ENCODE data around the gene UPK3B. TPM values are rescaled to one million over a fixed set of nuclear protein-coding genes. Genes with fewer than 3 reads are reported as not detected.
"Not testable (repeated sequence)": the region's sequence is repeated elsewhere in the genome, so short reads cannot be mapped to it uniquely, and the experiment has no call there.

UPK3B gene
- 9.6 TPM for total RNA-seq

DNA sequence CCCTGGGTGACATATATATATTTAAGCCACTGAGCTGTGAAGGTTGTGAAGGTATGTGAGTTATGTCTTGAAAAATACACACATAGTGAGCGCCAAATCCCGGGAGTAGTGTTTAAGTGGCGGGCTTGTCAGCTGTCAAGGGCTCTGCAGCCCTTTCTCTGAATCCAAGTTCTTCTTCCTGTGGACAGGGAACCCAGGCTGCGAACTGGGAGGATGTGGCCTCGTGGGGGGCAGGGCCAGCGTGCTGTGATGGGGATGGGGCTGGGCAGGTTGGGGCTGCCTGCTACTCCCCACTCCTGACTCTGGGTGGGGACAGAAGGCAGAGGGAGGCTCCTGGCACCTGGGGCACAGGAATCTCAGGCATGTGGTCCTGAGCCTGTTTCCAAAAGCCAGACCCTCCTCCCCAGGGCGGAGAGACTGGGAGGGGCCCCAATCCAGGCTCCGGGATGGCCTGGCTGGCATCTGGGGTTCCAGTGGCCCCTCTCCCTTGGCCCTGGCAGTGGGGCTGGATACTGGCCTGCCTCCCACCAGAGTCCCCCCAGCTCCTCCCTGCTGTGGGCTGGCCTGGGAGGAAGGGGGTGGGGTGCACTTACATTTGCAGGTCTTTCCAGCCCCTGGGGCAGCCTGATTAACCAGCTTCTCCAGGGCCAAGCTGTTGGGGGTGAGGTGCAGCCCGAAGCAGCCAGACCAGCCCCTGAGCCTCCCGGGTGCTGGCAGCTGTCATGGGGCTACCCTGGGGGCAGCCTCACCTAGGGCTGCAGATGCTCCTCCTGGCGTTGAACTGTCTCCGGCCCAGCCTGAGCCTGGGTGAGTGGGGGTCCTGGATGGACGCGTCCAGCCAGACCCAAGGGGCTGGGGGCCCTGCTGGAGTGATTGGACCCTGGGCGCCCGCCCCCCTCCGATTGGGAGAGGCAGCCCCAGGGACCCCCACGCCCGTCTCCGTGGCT, at the start of gene UPK3B:
Gene UPK3B (plus strand): TSS at position 622 of the 947 bp plus-strand sequence. CDS start 101 bp downstream, at position 723.
- ATAC-seq: peak; percentile 40

DNA sequence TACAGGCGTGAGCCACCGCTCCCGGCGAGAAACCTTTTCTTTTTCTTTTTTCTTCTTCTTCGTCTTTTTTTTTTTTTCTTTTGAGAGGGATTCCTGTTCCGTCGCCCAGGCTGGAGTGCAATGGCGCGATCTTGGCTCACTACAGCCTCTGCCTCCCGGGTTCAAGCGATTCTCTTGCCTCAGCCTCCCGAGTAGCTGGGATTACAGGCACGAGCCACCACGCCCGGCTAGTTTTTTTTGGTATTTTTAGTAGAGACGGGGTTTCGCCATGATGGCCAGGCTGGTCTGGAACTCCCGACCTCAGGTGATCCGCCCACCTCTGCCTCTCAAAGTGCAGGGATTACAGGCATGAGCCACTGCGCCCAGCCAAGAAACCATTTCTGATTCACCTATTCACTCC, 49.6 kb upstream of the UPK3B start:
- ATAC-seq: not testable (repeated sequence)

DNA sequence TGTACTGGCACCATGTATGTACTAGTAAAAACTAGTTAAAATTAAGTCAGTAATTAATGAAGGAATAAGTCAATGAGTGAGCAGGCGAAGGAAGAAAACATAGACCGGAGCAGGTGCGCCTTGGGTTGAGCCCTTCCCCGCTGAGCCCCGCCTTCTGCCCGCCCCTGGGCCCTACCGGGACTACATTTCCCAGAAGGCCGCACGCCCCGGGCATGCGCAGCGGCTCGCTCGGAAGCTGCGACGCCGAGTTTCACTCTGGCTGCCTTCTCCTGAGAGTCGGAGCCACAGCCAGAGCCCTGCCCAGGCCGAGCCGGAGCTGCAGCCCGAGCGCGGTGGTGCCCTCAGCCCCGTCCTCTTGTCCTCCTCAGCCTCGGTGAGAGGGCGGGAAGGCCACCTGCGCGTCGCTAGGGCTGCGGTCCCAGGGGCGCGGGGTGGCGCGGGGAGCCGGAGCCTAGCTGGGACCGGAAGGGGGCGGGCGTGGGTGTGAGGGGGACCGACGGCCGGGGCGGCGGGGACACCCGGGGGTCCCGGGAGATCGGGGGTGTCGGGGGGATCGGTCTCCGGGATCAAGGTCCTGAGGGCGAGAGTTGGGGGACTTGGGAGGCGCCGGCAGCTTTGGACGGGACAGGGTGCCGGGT, 48.8 kb upstream of the UPK3B start, which contains the start of gene DTX2:
Gene DTX2 (plus strand): TSS at position 246 of the 638 bp plus-strand sequence. CDS start 18,801 bp downstream, outside the sequence.
- ATAC-seq: peak; percentile 90

GRCh38 chr7:76462271-76462882, 48.0 kb upstream of the UPK3B start:
- peak; percentile 10 for ATAC-seq

DNA sequence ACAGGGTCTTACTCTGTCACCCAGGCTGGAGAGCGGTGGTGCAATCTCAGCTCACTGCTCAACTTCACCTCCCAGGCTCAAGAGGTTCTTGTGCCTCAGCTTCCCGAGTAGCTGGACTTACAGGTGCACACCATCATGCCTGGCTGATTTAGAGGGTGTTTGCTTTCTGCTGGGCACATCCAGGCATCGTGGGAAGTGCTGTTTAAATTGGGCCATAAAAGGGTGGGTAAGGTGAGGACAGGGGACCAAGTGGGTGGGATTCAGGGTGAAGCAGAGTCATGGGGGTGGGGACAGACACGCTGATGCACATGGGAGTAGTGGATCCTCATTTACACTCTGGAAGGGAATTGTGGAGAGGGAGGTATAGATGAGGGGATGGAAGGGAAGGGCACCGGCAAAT, 45.4 kb upstream of the UPK3B start:
- not testable (repeated sequence) for ATAC-seq

GRCh38 chr7:76465950-76466349, 44.4 kb upstream of the UPK3B start:
- not testable (repeated sequence) for ATAC-seq

DNA sequence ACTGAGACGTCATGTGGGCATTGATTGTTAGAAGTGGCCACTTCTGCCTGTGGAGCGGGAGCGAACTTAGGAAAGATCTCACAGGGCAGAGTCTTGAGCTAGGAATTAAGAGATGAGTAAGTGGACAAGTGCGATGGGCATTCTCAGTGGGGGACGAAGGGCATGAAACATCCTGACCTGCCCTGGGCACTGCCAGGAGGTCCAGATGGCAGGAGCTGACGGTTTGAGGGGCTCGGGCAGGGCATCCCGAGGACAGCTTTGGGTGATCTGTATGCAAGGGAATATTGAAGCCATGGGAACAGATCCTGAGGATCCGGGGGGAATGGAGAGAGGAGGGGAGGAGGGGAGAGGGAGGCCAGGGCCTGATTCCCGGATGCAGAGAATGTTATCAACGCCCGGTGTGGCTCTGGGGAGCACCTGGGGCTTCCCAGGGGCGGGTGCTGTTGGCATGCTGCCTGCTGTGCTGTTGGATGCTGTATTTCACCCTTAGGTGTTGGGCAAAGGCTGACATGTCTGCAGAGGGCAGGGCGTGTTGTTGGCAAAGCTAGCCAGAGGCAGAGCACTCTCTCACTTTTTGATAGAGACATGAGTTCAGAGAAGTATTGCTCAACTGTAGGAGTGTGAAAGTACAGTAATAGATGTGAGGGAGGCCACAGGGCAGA, 42.5 kb upstream of the UPK3B start:
- ATAC-seq: peak; percentile 94

DNA sequence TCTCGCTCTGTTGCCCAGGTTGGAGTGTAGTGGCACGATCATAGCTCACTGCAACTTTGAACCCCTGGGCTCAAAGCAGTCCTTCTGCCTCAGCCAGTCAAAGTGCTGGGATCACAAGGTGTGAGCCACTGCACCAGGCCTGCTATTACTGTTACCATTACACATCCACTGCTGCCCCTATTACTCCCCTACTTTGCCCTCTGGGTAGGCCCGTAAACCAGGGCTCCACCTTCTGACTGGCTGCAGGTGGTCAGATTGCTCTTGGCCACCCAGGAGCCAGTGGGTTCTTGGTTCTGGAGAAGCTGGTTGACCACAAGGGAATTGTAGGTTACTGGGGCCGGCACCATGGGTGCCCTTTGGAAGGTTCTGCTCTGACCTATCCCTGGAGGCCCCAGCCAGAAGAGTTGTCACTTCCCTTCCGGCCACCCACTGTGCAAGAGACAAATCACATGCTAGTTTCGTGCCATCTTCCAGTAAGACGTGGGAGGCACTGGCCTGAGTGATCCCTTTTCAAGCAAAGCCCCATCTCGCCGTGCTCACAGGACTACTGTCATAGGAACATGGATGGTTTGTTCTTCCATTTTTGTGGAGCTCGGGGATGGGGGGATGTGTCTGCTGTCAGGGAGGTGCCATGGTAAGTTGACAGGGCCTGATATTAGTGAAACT, 38.7 kb upstream of the UPK3B start:
- ATAC-seq: not testable (repeated sequence)

- ATAC-seq: not testable (repeated sequence)
These were observed 37.3 kb upstream of the UPK3B start for GRCh38 chr7:76473097-76473496.

DNA sequence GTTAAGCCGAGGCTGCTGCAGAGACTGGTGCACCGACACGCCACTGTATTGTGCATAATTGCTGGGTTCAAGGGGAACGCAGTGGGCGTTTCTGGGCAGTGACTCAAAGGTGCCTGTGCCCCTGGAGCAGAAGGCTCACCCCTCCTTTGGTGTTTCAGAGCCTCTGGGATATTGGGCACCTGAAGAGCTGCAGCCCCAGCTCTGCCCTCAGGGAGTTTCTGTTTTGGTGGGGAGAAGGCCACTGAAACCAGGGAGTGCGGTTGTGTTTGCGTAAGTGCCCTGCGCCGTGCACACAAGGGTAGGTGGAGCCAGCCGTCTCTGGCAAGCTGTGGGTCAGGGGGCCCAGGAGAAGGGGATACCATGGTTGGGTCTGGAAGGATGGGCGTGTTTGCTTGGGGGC, 34.1 kb upstream of the UPK3B start:
- peak; percentile 25 for ATAC-seq

DNA sequence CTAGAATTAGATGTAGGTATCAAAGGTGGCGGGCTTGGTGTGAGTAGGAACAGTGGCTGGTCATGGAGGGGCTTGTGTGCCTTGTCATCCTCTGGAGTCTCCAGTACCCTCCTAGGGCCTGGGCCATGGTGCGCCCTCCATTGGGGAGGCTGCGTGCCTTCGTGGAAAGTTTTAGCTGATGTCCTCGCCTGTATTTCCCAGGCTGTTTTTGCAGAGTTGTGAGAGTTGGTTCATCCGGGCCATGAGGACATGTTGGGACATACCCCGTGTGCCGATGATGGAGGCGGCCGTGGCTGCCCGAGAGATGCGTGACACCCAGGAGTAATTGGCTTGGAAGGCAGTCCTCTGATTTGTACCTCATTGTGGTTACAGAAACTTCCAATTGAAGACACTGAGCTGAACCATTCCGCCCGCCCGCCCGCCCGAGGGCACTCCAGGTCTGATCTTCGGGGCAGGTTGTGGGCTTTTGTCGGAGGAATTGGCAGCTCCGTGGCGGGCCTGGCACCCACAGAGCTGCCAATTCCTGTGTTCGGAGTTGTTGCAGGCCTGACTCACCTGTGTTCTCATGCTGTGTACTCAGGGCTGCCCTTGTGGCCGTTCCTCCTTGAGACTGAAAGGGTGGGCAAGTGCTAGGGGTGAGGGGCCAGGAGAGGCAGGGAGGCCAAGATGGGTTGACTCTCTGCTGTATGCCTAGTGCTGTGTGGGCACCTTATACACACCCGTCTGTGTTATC, 33.4 kb upstream of the UPK3B start:
- ATAC-seq: peak; percentile 78

DNA sequence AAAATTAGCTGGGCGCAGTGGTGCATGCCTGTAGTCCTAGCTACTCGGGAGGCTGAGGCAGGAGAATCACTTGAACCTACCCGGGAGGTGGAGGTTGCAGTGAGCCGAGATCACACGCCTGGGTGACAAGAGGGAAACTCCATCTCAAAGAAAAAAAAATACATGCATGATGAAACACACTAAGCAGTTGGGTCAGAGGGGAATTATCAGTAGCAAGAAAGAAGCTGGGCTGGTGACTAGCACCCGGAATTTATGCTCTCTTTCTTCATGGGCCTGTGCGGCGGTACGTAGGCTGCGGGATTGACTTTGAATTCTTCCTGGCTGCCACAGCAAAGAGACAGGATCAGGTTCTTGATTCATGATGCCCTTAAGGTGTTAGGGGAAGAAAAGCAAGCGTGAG, 30.7 kb upstream of the UPK3B start:
- peak; percentile 53 for ATAC-seq

GRCh38 chr7:76480403-76481253, 29.7 kb upstream of the UPK3B start:
- not testable (repeated sequence) for ATAC-seq

GRCh38 chr7:76482660-76483059, 27.7 kb upstream of the UPK3B start:
- ATAC-seq: not testable (repeated sequence)

DNA sequence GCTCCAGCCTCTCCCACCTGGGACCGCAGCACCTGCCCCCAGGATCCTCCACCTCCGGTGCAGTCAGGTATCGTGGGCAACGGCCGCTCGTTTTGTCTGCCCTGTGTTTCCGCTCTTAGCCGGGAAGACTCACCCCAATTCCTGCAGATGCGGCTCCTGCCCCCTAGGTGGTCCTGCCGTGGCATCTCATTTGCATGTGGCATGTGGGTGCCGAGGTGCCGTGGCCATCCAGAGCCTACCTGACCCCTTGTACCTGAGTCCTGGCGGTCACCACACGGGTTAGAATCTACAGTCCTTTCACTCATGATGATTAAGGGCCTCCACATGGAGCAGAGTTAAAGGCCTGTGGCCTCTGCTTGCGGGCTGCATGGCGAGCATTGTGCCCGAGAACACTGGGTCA, 27.3 kb upstream of the UPK3B start:
- ATAC-seq: not testable (repeated sequence)

GRCh38 chr7:76484456-76484855, 25.9 kb upstream of the UPK3B start:
- not testable (repeated sequence) for ATAC-seq

DNA sequence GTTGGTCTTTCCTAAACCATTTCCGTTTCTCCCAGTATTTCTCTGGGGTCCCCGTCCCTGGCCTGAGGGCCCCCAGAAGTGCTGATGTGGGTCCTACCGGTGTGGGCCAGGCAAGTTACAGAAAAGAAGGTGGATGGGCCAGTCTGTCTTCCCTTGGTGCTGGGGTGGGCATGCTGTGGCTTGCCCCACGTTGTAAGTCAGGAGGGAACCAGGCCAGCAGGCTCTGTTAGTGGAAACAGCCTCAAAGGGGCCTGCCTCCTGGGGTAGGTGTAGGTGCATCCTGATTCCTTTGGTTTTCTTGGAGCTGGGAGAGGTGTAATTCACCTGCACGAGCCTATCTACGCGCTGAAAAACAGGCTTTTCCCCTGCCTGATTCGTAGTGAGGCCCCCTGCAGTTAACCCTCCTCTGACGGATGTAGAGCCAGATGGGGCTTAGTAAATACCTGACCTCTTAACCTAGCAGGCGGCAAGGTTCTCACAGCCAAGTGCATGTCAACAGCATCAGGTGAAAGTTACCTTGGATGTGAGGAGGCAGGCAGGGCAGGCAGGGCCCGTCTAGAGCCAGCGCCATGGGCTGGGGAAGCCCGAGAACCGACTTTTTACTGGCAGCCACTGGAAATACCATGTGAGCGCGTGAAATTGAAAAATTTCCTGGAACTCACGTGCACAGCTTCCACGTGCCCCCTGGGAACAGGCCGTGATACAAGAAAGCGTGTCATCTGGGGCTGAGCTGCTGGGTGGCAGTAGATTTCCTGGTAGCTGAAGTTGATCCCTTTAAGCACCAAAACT, 24.3 kb upstream of the UPK3B start:
- peak; percentile 90 for ATAC-seq

DNA sequence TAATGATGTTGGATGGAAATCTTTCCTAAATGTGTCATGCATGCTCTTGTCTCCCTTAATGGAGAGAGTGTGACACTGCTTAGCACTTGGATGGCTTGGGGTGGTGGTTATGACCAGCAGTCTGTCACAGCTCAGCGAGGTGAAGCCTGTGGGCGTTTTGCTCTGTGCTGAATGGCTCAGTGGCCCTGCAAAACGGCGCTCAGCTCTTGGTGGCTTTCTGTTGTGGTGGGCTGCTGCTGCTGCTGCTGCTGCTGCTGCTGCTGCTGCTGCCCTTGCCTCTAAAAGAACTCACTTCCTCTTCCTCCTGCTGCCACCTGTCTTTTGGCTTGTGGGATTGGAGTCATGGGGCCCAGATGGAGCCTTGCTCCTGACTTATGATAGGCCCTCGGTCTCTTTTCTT, 23.7 kb upstream of the UPK3B start:
- peak; percentile 69 for ATAC-seq

DNA sequence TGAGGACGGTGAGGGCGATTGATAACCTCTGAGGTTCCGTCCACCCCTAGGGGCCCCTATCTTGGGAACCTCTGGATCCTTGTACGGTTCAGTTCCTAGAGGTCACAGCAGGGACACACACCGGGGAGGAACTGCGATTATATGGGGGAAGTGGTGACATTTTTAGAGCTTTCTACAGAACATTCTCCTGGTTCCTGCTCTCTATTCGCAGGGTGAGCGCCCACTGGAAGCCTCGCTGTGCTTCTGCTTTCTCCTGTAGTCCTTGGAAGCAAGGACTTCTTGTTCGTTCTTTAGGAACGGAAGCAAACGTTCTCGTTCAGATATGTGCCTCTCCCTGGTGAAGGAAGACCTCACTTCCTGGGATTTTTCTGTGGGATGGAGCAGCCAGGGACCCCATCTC, 22.4 kb upstream of the UPK3B start:
- not testable (repeated sequence) for ATAC-seq

Data from esophagus mucosa (tissue), 1 donor.